Loucy (cell line): ENCODE results near the gene KRTAP10-8.

Experiments
- H2AFZ ChIP-seq: fragments of 200-600 bp; sonication (generic); 2 replicates; pipeline ENCODE4 v1.6.0; 2016; ENCODE audit warnings: antibody characterized with exemption, mild to moderate bottlenecking, low read length, moderate library complexity
- H3F3A ChIP-seq: fragments of 200-600 bp; 2 replicates; pipeline ENCODE4 v1.6.0; 2016; ENCODE audit warnings: antibody characterized with exemption, low read depth, mild to moderate bottlenecking
- H3K27me3 ChIP-seq: fragments of 200-600 bp; sonication (generic); 2 replicates; pipeline ENCODE4 v1.6.1; 2014; ENCODE audit warnings: low read length, mild to moderate bottlenecking; ENCODE audit not compliant: insufficient read depth, poor library complexity, severe bottlenecking
- H3K36me3 ChIP-seq: fragments of 200-600 bp; sonication (generic); 2 replicates; pipeline ENCODE4 v1.6.1; 2016; ENCODE audit warnings: low read length; ENCODE audit not compliant: insufficient read depth
- H3K4me1 ChIP-seq: fragments of 200-600 bp; sonication (generic); 2 replicates; pipeline ENCODE4 v1.5.1; 2014; ENCODE audit warnings: low read length, mild to moderate bottlenecking; ENCODE audit not compliant: insufficient read depth, poor library complexity, severe bottlenecking
- H3K4me2 ChIP-seq: fragments of 200-600 bp; sonication (generic); 2 replicates; pipeline ENCODE4 v1.6.0; 2014; ENCODE audit warnings: antibody characterized with exemption, low read length, low read depth, mild to moderate bottlenecking; ENCODE audit not compliant: poor library complexity, severe bottlenecking
- H3K4me3 ChIP-seq: fragments of 200-600 bp; sonication (generic); 2 replicates; pipeline ENCODE4 v1.5.1; 2014; ENCODE audit warnings: low read length, mild to moderate bottlenecking, mixed read lengths; ENCODE audit not compliant: poor library complexity, severe bottlenecking
- H3K79me2 ChIP-seq: fragments of 200-600 bp; sonication (generic); 2 replicates; pipeline ENCODE4 v1.6.1; 2014; ENCODE audit warnings: low read length; ENCODE audit not compliant: insufficient read depth
- H3K9ac ChIP-seq: fragments of 200-600 bp; sonication (generic); 2 replicates; pipeline ENCODE4 v1.6.0; 2014; ENCODE audit warnings: mild to moderate bottlenecking, low read depth, low read length, moderate library complexity; ENCODE audit not compliant: poor library complexity, severe bottlenecking
- H3K9me2 ChIP-seq: fragments of 200-600 bp; sonication (generic); replicated peaks from 2 replicates; pipeline ENCODE4 v1.6.1; 2016; ENCODE audit warnings: low read depth, low read length, mixed read lengths
- H3K9me3 ChIP-seq: fragments of 200-600 bp; sonication (generic); 2 replicates; pipeline ENCODE4 v1.6.1; 2014; ENCODE audit warnings: mild to moderate bottlenecking, antibody characterized with exemption, low read length, low read depth; ENCODE audit not compliant: insufficient read depth
- H4K20me1 ChIP-seq: fragments of 200-600 bp; sonication (generic); 2 replicates; pipeline ENCODE4 v1.6.0; 2014; ENCODE audit warnings: antibody characterized with exemption, low read length, mild to moderate bottlenecking; ENCODE audit not compliant: insufficient read depth, poor library complexity, severe bottlenecking
- CTCF ChIP-seq: fragments of 200-600 bp; sonication (generic); conservative IDR thresholded peaks from 2 replicates; pipeline ENCODE4 v1.5.1; 2014; ENCODE audit warnings: mild to moderate bottlenecking, antibody characterized with exemption, low read length
- EZH2phosphoT487 ChIP-seq: fragments of 200-600 bp; IDR thresholded peaks from 2 replicates; pipeline ENCODE4 v1.6.1; 2018; ENCODE audit warnings: antibody characterized with exemption, mild to moderate bottlenecking, moderate library complexity, borderline replicate concordance

KRTAP10-8 gene

GRCh38 chr21:44566403-44566802 is 45.5 kb upstream of the KRTAP10-8 start:
- peaks cover 3% of the 10 kb centered on the region; the same call in 1 of the 2 replicates for H3K9me3 ChIP-seq
- TF ChIP-seq CTCF = no peak
- TF ChIP-seq EZH2phosphoT487 = no peak
- H3F3A ChIP-seq = no peaks in the 10 kb centered on the region
- H4K20me1 ChIP-seq = no peaks in the 10 kb centered on the region
- H3K4me2 ChIP-seq = no peak overlapping the region
- no peaks in the 10 kb centered on the region for H3K36me3 ChIP-seq
- H2AFZ ChIP-seq = no peak overlapping the region
- H3K79me2 ChIP-seq = no peaks in the 10 kb centered on the region
- no peaks in the 10 kb centered on the region for H3K27me3 ChIP-seq
- H3K9me2 ChIP-seq = no peaks in the 10 kb centered on the region
- no peaks in the 10 kb centered on the region for H3K4me1 ChIP-seq
- no peak overlapping the region for H3K9ac ChIP-seq
- no peak overlapping the region for H3K4me3 ChIP-seq

- Histone ChIP-seq H3K4me2 (no peak overlapping the region), H2AFZ (no peak overlapping the region), H3F3A (no peaks in the 10 kb centered on the region), H3K9ac (no peak overlapping the region), H3K9me2 (no peaks in the 10 kb centered on the region), H3K79me2 (no peaks in the 10 kb centered on the region), H4K20me1 (no peaks in the 10 kb centered on the region), H3K9me3 (peaks cover 2% of the 10 kb centered on the region; the same call in 1 of the 2 replicates), H3K4me3 (no peak overlapping the region), H3K4me1 (no peaks in the 10 kb centered on the region), H3K27me3 (no peaks in the 10 kb centered on the region), H3K36me3 (no peaks in the 10 kb centered on the region)
- TF ChIP-seq CTCF (no peak), EZH2phosphoT487 (no peak)
Measured at GRCh38 chr21:44567481-44568171, 44.3 kb upstream of the KRTAP10-8 start.

GRCh38 chr21:44568261-44568660 is 43.6 kb upstream of the KRTAP10-8 start:
- Histone ChIP-seq H3F3A (no peaks in the 10 kb centered on the region), H3K36me3 (no peaks in the 10 kb centered on the region), H3K79me2 (no peaks in the 10 kb centered on the region), H3K4me1 (no peaks in the 10 kb centered on the region), H3K9me3 (no peaks in the 10 kb centered on the region), H3K9me2 (no peaks in the 10 kb centered on the region), H3K27me3 (no peaks in the 10 kb centered on the region), H3K4me2 (no peak overlapping the region), H3K9ac (no peak overlapping the region), H3K4me3 (no peak overlapping the region), H2AFZ (no peak overlapping the region), H4K20me1 (no peaks in the 10 kb centered on the region)
- TF ChIP-seq EZH2phosphoT487 (no peak), CTCF (no peak)
